Measurements from ENCODE around the gene GPR132.

GPR132 gene

GRCh38 chr14:105088812-105089745, 23.8 kb upstream of the GPR132 start:
- no peaks in the 10 kb centered on the region for H3K27me3 ChIP-seq (ENCODE audit: control insufficient read depth, insufficient read depth, low read length)
- H3K79me2 ChIP-seq, result no peaks in the 10 kb centered on the region
- H3K9me3 ChIP-seq (ENCODE audit: control insufficient read depth, low read length), result no peaks in the 10 kb centered on the region
- H3K36me3 ChIP-seq (ENCODE audit: control insufficient read depth, insufficient read depth, low read length), result no peaks in the 10 kb centered on the region
- no peak overlapping the region for H3K4me2 ChIP-seq (ENCODE audit: low read length)
- no peak overlapping the region for H3K9ac ChIP-seq
- peaks cover 29% of the 10 kb centered on the region for H3K4me1 ChIP-seq
- H3K4me3 ChIP-seq (ENCODE audit: low read depth, low read length), result no peak overlapping the region
- H3K27ac ChIP-seq, result no peak overlapping the region
- TF ChIP-seq CTCF (IDR thresholded peaks at IDR 0.05), result no peak
- H2AFZ ChIP-seq, result no peak overlapping the region

GRCh38 chr14:105087963-105088811, 23.0 kb upstream of the GPR132 start:
- no peak overlapping the region for H3K4me2 ChIP-seq (ENCODE audit: low read length)
- no peaks in the 10 kb centered on the region for H3K79me2 ChIP-seq
- no peaks in the 10 kb centered on the region for H3K9me3 ChIP-seq (ENCODE audit: control insufficient read depth, low read length)
- H2AFZ ChIP-seq, result no peak overlapping the region
- TF ChIP-seq CTCF (IDR thresholded peaks at IDR 0.05), result no peak
- no peak overlapping the region for H3K27ac ChIP-seq
- no peaks in the 10 kb centered on the region for H3K27me3 ChIP-seq (ENCODE audit: control insufficient read depth, insufficient read depth, low read length)
- no peak overlapping the region for H3K9ac ChIP-seq
- H3K36me3 ChIP-seq (ENCODE audit: control insufficient read depth, insufficient read depth, low read length), result no peaks in the 10 kb centered on the region
- peaks cover 27% of the 10 kb centered on the region for H3K4me1 ChIP-seq
- no peak overlapping the region for H3K4me3 ChIP-seq (ENCODE audit: low read depth, low read length)

GRCh38 chr14:105087308-105087962, 22.2 kb upstream of the GPR132 start:
- H3K79me2 ChIP-seq, result no peaks in the 10 kb centered on the region
- peak overlapping the region; percentile 52 for H3K4me2 ChIP-seq (ENCODE audit: low read length)
- TF ChIP-seq CTCF (IDR thresholded peaks at IDR 0.05), result no peak
- H3K36me3 ChIP-seq (ENCODE audit: control insufficient read depth, insufficient read depth, low read length), result no peaks in the 10 kb centered on the region
- no peak overlapping the region for H3K27ac ChIP-seq
- H3K9me3 ChIP-seq (ENCODE audit: control insufficient read depth, low read length), result no peaks in the 10 kb centered on the region
- H3K4me1 ChIP-seq, result peaks cover 22% of the 10 kb centered on the region
- H3K4me3 ChIP-seq (ENCODE audit: low read depth, low read length), result no peak overlapping the region
- H3K9ac ChIP-seq, result no peak overlapping the region
- peak overlapping the region; percentile 56 for H2AFZ ChIP-seq
- H3K27me3 ChIP-seq (ENCODE audit: control insufficient read depth, insufficient read depth, low read length), result no peaks in the 10 kb centered on the region

GRCh38 chr14:105086833-105087307, 21.6 kb upstream of the GPR132 start:
- peak overlapping the region; percentile 5 for H3K4me3 ChIP-seq (ENCODE audit: low read depth, low read length)
- TF ChIP-seq CTCF (IDR thresholded peaks at IDR 0.05), result peak; percentile 85
- peaks cover 17% of the 10 kb centered on the region for H3K4me1 ChIP-seq
- H3K9me3 ChIP-seq (ENCODE audit: control insufficient read depth, low read length), result no peaks in the 10 kb centered on the region
- H2AFZ ChIP-seq, result peak overlapping the region; percentile 56
- no peaks in the 10 kb centered on the region for H3K27me3 ChIP-seq (ENCODE audit: control insufficient read depth, insufficient read depth, low read length)
- H3K4me2 ChIP-seq (ENCODE audit: low read length), result peak overlapping the region; percentile 52
- no peak overlapping the region for H3K9ac ChIP-seq
- no peak overlapping the region for H3K27ac ChIP-seq
- no peaks in the 10 kb centered on the region for H3K36me3 ChIP-seq (ENCODE audit: control insufficient read depth, insufficient read depth, low read length)
- no peaks in the 10 kb centered on the region for H3K79me2 ChIP-seq
